Measurements from ENCODE around the gene CLMN. TPM values are rescaled to one million over a fixed set of nuclear protein-coding genes. Genes with fewer than 3 reads are reported as not detected.
A peak's percentile ranks its signal among the peaks of the same experiment; 100 is the strongest.

Gene CLMN
- total RNA-seq, 2 donors from 2014 or later, result 24.6 to 39.3 TPM

- Histone ChIP-seq H3K4me3 (no peak overlapping the region), H3K4me1 (replicated peaks) (no peaks in the 10 kb centered on the region), H3K27ac (peak overlapping the region; percentile 41 to 47), H3K27me3 (replicated peaks; ENCODE audit: insufficient read depth) (no peaks in the 10 kb centered on the region), H3K36me3 (no peaks in the 10 kb centered on the region), H3K9me3 (no peaks in the 10 kb centered on the region)
- no peak for TF ChIP-seq POLR2A (IDR thresholded peaks at IDR 0.05)
- WGBS, result 40% methylated on average over 10 of the region's 10 CpGs
- intact Hi-C loops (cut with DNase I), result loop anchor here (5.0 kb wide), 1 partner anchor 35 kb away; no protein-coding TSS in a partner anchor
- no peak for DNase-seq (ENCODE audit: low spot score)
Measured at GRCh38 chr14:95222151-95222631, 97.5 kb downstream of the CLMN start.

GRCh38 chr14:95221531-95221930, 98.2 kb downstream of the CLMN start:
- 58% methylated on average over 12 of the region's 12 CpGs for WGBS

GRCh38 chr14:95220663-95221231, 99.0 kb downstream of the CLMN start:
- Histone ChIP-seq H3K27ac (peak overlapping the region; percentile 12 to 47), H3K4me1 (replicated peaks) (no peaks in the 10 kb centered on the region), H3K4me3 (no peak overlapping the region), H3K27me3 (replicated peaks; ENCODE audit: insufficient read depth) (no peaks in the 10 kb centered on the region), H3K36me3 (no peaks in the 10 kb centered on the region), H3K9me3 (no peaks in the 10 kb centered on the region)
- intact Hi-C loops (cut with DNase I), result loop anchor here (5.0 kb wide), 1 partner anchor 33 kb away; no protein-coding TSS in a partner anchor
- WGBS, result 42% methylated on average over 11 of the region's 11 CpGs
- TF ChIP-seq POLR2AphosphoS5 (IDR thresholded peaks at IDR 0.05) (no peak), CTCF (IDR thresholded peaks at IDR 0.05) (no peak), POLR2A (IDR thresholded peaks at IDR 0.05) (no peak)
- DNase-seq (ENCODE audit: low spot score), result no peak

More at GRCh38 chr14:95221531-95221930, 98.2 kb downstream of the CLMN start:
- Histone ChIP-seq H3K36me3 (no peaks in the 10 kb centered on the region), H3K4me3 (no peak overlapping the region), H3K27ac (peak overlapping the region; percentile 41 to 47), H3K27me3 (replicated peaks; ENCODE audit: insufficient read depth) (no peaks in the 10 kb centered on the region), H3K9me3 (no peaks in the 10 kb centered on the region), H3K4me1 (replicated peaks) (no peaks in the 10 kb centered on the region)
- TF ChIP-seq CTCF (IDR thresholded peaks at IDR 0.05) (no peak), POLR2AphosphoS5 (IDR thresholded peaks at IDR 0.05) (no peak), POLR2A (IDR thresholded peaks at IDR 0.05) (no peak)
- no peak for DNase-seq (ENCODE audit: low spot score)
- intact Hi-C loops (cut with DNase I), result loop anchor here (5.0 kb wide), 1 partner anchor 34 kb away; no protein-coding TSS in a partner anchor

GRCh38 chr14:95218472-95219193, 101.1 kb downstream of the CLMN start:
- DNase-seq (ENCODE audit: low spot score), result no peak
- H3K4me1 ChIP-seq (replicated peaks), result no peaks in the 10 kb centered on the region
- H3K27ac ChIP-seq, result no peak overlapping the region
- WGBS, result 77% methylated on average over 8 of the region's 8 CpGs
- H3K4me3 ChIP-seq, result no peak overlapping the region
- no peaks in the 10 kb centered on the region for H3K27me3 ChIP-seq (replicated peaks; ENCODE audit: insufficient read depth)
- H3K9me3 ChIP-seq, result no peaks in the 10 kb centered on the region
- H3K36me3 ChIP-seq, result no peaks in the 10 kb centered on the region
- TF ChIP-seq POLR2A (IDR thresholded peaks at IDR 0.05) (no peak), POLR2AphosphoS5 (IDR thresholded peaks at IDR 0.05) (no peak), CTCF (IDR thresholded peaks at IDR 0.05) (no peak)
- intact Hi-C loops (cut with DNase I), result loop anchor here (10.0 kb wide), 1 partner anchor 96 kb away; the partner anchor contains the start of gene CLMN

- Histone ChIP-seq H3K27me3 (replicated peaks; ENCODE audit: insufficient read depth) (no peaks in the 10 kb centered on the region), H3K36me3 (no peaks in the 10 kb centered on the region), H3K4me3 (no peak overlapping the region), H3K4me1 (replicated peaks) (no peaks in the 10 kb centered on the region), H3K27ac (no peak overlapping the region), H3K9me3 (no peaks in the 10 kb centered on the region)
- TF ChIP-seq POLR2AphosphoS5 (IDR thresholded peaks at IDR 0.05), result no peak
- no peak for TF ChIP-seq CTCF (IDR thresholded peaks at IDR 0.05)
- no peak for TF ChIP-seq POLR2A (IDR thresholded peaks at IDR 0.05)
- intact Hi-C loops (cut with DNase I), result loop anchor here (10.0 kb wide), 1 partner anchor 97 kb away; the partner anchor contains the start of gene CLMN
- 94% methylated on average over 4 of the region's 4 CpGs for WGBS
- no peak for DNase-seq (ENCODE audit: low spot score)
Measured at GRCh38 chr14:95218006-95218405, 101.7 kb downstream of the CLMN start.

All from prostate gland (tissue), 2 donors.